HG03095 (cell line): ENCODE measurements around the gene PNMA5.

ENCODE experiments used
- ATAC-seq: cut with Tn5 transposase; IDR thresholded peaks from one replicate; pipeline ENCODE4 v1.9.1; 2021; ENCODE audit warnings: moderate library complexity; ENCODE audit not compliant: unreplicated experiment

Gene PNMA5

GRCh38 chrX:152959626-152960025, 34.3 kb downstream of the PNMA5 start:
- no peak for ATAC-seq

- ATAC-seq, result peak; percentile 92
Measured at GRCh38 chrX:152958524-152959465, 35.1 kb downstream of the PNMA5 start.

- ATAC-seq, result no peak
Measured at GRCh38 chrX:152958047-152958446, 35.9 kb downstream of the PNMA5 start.

- ATAC-seq, result no peak
Measured at GRCh38 chrX:152950786-152951185, 43.1 kb downstream of the PNMA5 start.

- no peak for ATAC-seq
Measured at GRCh38 chrX:152949114-152949513, 44.8 kb downstream of the PNMA5 start.

- no peak for ATAC-seq
Measured at GRCh38 chrX:152946681-152947080, 47.2 kb downstream of the PNMA5 start.

GRCh38 chrX:152945021-152945979, 48.6 kb downstream of the PNMA5 start:
- ATAC-seq, result no peak

- ATAC-seq, result no peak
Measured at GRCh38 chrX:152943826-152944225, 50.1 kb downstream of the PNMA5 start.

GRCh38 chrX:152942077-152942442, 51.9 kb downstream of the PNMA5 start:
- no peak for ATAC-seq

- peak; percentile 97 for ATAC-seq
Measured at GRCh38 chrX:152941328-152942076, 52.4 kb downstream of the PNMA5 start.
